KMS-11 (cell line): ENCODE data around the gene RIMS3.

ENCODE experiments used
- H2AFZ ChIP-seq: fragments of 200-600 bp; sonication (generic); 2 replicates; pipeline ENCODE4 v1.6.1; 2016; ENCODE audit warnings: antibody characterized with exemption, mixed run types, low read depth
- H3K27ac ChIP-seq: fragments of 200-600 bp; sonication (generic); 2 replicates; pipeline ENCODE4 v1.6.1; 2016; ENCODE audit warnings: mild to moderate bottlenecking, mixed run types
- H3K27me3 ChIP-seq: fragments of 200-600 bp; sonication (generic); 2 replicates; pipeline ENCODE4 v1.6.1; 2017; ENCODE audit warnings: mild to moderate bottlenecking, low read depth, mixed run types, moderate library complexity; ENCODE audit not compliant: insufficient read depth
- H3K36me3 ChIP-seq: fragments of 200-600 bp; sonication (generic); 2 replicates; pipeline ENCODE4 v1.6.1; 2017; ENCODE audit warnings: mild to moderate bottlenecking, mixed run types; ENCODE audit not compliant: insufficient read depth
- H3K4me1 ChIP-seq: fragments of 200-600 bp; sonication (generic); 2 replicates; pipeline ENCODE4 v1.6.1; 2016; ENCODE audit warnings: mild to moderate bottlenecking, low read depth, mixed run types; ENCODE audit not compliant: poor library complexity, severe bottlenecking
- H3K4me2 ChIP-seq: fragments of 200-600 bp; sonication (generic); 2 replicates; pipeline ENCODE4 v1.7.0; 2016; ENCODE audit warnings: mild to moderate bottlenecking, mixed run types
- H3K4me3 ChIP-seq: fragments of 200-600 bp; sonication (generic); IDR thresholded peaks from 2 replicates; pipeline ENCODE4 v1.6.1; 2017; ENCODE audit warnings: low read depth, low read length, mixed read lengths; ENCODE audit not compliant: insufficient read depth
- H3K79me2 ChIP-seq: fragments of 200-600 bp; sonication (generic); 2 replicates; pipeline ENCODE4 v1.6.1; 2016; ENCODE audit warnings: low read depth, mixed run types; ENCODE audit not compliant: insufficient read depth
- H3K9ac ChIP-seq: fragments of 200-600 bp; sonication (generic); 2 replicates; pipeline ENCODE4 v1.6.1; 2016; ENCODE audit warnings: mild to moderate bottlenecking, mixed run types
- H4K20me1 ChIP-seq: fragments of 200-600 bp; sonication (generic); 2 replicates; pipeline ENCODE4 v1.6.1; 2016; ENCODE audit warnings: mild to moderate bottlenecking, mixed run types; ENCODE audit not compliant: insufficient read depth
- TF ChIP-seq, protein P1 (sequence below): fragments of 200-600 bp; sonication (generic); conservative IDR thresholded peaks from 2 replicates; pipeline ENCODE4 v1.6.1; 2017; ENCODE audit warnings: low read depth, mild to moderate bottlenecking, antibody characterized with exemption, low read length, moderate library complexity, mixed read lengths

Gene RIMS3

DNA sequence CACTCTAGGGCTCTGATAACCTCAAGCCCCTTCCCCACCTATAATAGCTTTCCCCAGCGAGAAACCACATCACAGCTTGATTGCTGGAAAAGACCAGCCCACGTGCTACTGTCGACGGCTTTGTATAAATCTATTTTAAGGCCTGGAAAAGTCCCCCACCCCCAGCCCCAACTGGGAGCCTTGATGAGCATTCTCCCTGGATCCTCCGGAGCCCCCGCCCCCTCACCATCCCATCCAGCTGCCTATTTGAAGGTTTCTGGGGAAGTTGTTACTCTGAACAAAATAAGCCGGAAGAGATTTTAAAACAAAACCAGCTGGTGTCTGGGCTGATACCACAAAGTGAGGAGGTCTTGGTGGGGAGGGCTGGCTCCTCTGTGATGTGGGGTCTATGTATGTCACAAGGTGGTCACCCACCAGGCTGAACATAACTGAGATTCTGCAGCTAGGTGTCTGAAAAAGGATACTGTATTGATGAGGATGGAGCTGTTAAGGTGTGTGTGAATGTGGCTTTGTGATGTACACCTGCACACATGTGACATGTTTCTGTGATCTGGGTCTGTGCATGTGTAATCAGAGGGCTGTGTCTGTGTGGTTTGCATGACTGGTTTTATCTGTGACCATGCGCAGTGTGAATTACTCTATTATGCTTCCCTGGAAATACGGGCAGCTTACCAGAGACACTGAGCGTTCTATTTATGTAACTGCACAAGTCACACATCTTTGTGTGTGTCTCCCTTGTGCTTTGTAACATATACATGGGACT, 25.0 kb downstream of the RIMS3 start:
- Histone ChIP-seq H3K27ac (no peak overlapping the region), H3K79me2 (no peaks in the 10 kb centered on the region), H3K4me2 (no peak overlapping the region), H4K20me1 (no peaks in the 10 kb centered on the region), H2AFZ (no peak overlapping the region), H3K4me3 (no peak overlapping the region), H3K27me3 (no peaks in the 10 kb centered on the region), H3K4me1 (no peaks in the 10 kb centered on the region), H3K36me3 (no peaks in the 10 kb centered on the region; the same call in 1 of the 2 replicates), H3K9ac (no peak overlapping the region)
- TF ChIP-seq, protein P1, sequence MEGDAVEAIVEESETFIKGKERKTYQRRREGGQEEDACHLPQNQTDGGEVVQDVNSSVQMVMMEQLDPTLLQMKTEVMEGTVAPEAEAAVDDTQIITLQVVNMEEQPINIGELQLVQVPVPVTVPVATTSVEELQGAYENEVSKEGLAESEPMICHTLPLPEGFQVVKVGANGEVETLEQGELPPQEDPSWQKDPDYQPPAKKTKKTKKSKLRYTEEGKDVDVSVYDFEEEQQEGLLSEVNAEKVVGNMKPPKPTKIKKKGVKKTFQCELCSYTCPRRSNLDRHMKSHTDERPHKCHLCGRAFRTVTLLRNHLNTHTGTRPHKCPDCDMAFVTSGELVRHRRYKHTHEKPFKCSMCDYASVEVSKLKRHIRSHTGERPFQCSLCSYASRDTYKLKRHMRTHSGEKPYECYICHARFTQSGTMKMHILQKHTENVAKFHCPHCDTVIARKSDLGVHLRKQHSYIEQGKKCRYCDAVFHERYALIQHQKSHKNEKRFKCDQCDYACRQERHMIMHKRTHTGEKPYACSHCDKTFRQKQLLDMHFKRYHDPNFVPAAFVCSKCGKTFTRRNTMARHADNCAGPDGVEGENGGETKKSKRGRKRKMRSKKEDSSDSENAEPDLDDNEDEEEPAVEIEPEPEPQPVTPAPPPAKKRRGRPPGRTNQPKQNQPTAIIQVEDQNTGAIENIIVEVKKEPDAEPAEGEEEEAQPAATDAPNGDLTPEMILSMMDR: no peak

DNA sequence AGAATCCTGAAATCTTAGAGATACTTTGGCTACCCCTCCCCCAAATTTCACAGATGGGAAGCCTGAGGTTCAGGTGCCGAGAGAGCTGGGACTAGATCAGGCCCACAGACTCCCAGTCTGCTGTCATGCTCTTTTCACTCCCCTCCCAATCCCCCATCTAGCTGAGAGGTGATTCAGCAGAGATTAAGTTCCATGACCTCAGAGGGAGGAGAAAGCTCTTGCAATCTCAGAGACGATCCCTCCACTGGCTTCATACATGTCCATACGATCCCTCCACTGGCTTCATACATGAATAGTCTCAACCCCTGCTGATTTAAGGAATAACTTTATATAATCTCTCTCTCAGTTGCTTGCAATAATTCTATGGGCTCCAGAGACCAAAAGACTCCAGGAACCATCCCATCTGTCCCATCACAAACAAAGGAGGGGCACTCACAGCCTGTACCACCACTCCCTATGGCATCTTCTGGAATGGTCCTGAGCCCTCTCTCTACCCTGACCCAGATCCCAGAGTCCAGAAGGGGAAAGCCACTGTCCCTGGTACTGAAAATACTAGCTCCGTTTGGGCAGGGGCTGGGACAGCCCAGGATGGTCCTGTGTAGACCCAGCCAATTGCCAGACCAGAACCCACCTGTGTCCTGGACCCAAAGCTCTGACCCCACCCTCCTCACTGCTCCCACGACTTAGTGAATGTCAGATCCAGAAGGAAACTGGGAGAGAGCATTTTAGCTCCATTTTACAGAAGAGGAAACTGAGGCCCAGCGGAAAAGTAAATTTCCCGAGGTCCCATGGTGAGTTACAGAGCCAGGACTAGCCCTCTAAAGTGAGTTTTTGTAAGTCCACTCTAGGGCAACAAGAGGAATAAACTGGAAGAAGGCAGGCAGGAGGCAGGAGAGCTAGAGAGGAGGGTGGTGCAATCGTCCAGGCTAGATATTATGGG, 27.1 kb downstream of the RIMS3 start:
- TF ChIP-seq, protein P1: no peak
- H3K27me3 ChIP-seq: no peaks in the 10 kb centered on the region
- H3K4me3 ChIP-seq: no peak overlapping the region
- no peak overlapping the region for H3K9ac ChIP-seq
- H3K27ac ChIP-seq: no peak overlapping the region
- no peaks in the 10 kb centered on the region for H3K79me2 ChIP-seq
- no peaks in the 10 kb centered on the region for H3K4me1 ChIP-seq
- H2AFZ ChIP-seq: no peak overlapping the region
- H3K4me2 ChIP-seq: no peak overlapping the region
- no peaks in the 10 kb centered on the region for H4K20me1 ChIP-seq
- H3K36me3 ChIP-seq: no peaks in the 10 kb centered on the region; the same call in 1 of the 2 replicates

DNA sequence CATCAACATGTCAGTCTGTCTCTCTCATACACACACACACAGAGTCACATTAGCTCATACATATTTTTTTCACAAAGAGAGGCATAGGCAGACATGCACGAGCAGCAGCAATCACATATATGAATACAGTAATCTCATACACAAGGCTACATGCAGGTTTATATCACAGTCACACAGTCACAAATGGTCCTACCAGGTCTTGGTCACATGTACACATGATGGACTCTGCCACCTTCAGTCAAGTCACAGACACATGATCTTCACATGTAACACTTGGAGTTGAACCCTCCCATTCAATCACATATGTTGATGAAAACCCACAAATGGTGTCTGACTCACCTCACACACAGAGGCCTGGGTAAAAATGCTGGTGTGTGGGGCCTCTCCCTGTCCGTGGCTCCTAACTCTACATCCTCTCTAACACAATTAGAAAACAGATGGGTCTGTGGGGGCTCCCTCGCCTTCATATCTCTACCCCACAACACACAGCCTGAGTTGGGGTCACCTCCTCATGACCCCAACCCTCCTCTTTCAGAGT, 27.9 kb downstream of the RIMS3 start:
- H3K4me1 ChIP-seq: no peaks in the 10 kb centered on the region
- H2AFZ ChIP-seq: no peak overlapping the region
- TF ChIP-seq, protein P1: no peak
- no peaks in the 10 kb centered on the region for H3K79me2 ChIP-seq
- no peaks in the 10 kb centered on the region for H4K20me1 ChIP-seq
- H3K27ac ChIP-seq: no peak overlapping the region
- H3K36me3 ChIP-seq: no peaks in the 10 kb centered on the region; the same call in 1 of the 2 replicates
- no peak overlapping the region for H3K4me2 ChIP-seq
- H3K9ac ChIP-seq: no peak overlapping the region
- H3K27me3 ChIP-seq: no peaks in the 10 kb centered on the region
- H3K4me3 ChIP-seq: no peak overlapping the region

DNA sequence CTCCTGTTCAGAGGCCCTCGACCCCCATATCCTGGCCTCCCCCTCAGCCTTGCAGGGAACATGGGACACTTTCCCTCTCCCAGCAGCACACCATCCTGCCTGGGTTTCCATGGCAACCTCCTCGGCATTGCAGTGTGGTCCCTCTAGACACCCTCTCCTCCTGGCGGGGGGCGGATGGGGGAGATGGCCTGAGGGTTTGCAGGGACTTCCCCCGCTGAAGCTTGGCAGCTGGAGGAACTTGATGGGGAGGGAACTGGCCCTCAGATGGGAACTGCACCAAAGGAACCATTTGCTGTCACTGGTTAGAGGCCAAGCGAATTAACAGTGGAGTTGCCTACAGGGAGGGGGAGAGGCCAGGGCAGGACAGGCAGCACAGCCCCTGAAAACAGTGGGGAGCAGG, 28.7 kb downstream of the RIMS3 start:
- Histone ChIP-seq H3K4me3 (no peak overlapping the region), H3K27ac (no peak overlapping the region), H3K27me3 (no peaks in the 10 kb centered on the region), H2AFZ (no peak overlapping the region), H3K4me1 (no peaks in the 10 kb centered on the region), H3K79me2 (no peaks in the 10 kb centered on the region), H3K4me2 (no peak overlapping the region), H4K20me1 (no peaks in the 10 kb centered on the region), H3K36me3 (no peaks in the 10 kb centered on the region; the same call in 1 of the 2 replicates), H3K9ac (no peak overlapping the region)
- TF ChIP-seq, protein P1: no peak
